Inflammatory macrophage (primary cell): Measurements from ENCODE around the gene LGALS7B.
"Not testable (repeated sequence)": the region's sequence is repeated elsewhere in the genome, so short reads cannot be mapped to it uniquely, and the experiment has no call there.

Experiments used
- DNase-seq, 2 donors: peaks; one replicate each; pipeline ENCODE4 v3.0.0-alpha.2; 2020 to 2022

The LGALS7B gene

DNA sequence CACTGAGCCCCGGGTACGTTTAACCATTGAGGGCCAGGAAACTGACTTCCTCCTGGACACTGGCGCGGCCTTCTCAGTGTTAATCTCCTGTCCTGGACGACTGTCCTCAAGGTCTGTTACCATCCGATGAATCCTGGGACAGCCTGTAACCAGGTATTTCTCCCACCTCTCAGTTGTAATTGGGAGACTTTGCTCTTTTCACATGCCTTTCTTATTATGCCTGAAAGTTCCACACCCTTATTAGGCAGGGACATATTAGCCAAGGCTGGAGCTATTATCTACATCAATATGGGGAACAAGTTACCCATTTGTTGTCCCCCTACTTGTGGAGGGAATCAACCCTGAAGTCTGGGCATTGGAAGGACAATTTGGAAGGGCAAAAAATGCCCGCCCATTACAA, 36.9 kb downstream of the LGALS7B start:
- not testable (repeated sequence) for DNase-seq

DNA sequence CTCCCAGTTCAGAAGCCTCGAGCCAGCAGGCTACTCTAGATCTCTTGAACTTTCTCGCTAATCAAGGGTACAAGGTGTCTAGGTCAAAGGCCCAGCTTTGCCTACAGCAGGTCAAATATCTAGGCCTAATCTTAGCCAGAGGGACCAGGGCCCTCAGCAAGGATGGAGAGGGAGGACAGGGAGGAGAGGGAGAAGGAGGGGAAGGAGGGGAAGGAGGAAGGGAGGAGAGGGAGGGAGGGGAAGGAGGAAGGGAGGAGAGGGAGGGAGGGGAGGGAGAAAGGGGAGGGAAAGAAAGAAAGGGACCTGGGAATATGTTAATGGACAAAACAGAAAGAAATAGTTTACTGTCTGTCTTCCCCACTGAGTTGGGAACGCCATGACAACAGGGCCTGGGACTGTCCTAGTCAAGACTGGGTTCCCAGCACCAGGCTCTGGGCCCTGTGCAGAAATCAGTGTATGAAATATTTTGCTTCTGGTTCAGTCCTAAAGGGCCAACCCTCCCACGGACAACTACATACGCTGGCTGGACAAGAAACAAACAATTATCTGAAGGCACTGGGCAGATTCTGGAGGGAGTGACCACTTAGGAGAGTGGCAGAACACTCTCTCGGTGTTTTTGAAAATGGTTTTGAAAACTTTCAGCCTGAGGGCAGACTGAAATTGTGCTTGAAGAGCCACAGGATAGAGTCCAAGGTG, 38.0 kb downstream of the LGALS7B start:
- no peak for DNase-seq

GRCh38 chr19:38829203-38829602, 40.2 kb downstream of the LGALS7B start:
- peak; percentile 73 to 81 for DNase-seq

GRCh38 chr19:38830039-38830733, 41.2 kb downstream of the LGALS7B start:
- no peak for DNase-seq

DNA sequence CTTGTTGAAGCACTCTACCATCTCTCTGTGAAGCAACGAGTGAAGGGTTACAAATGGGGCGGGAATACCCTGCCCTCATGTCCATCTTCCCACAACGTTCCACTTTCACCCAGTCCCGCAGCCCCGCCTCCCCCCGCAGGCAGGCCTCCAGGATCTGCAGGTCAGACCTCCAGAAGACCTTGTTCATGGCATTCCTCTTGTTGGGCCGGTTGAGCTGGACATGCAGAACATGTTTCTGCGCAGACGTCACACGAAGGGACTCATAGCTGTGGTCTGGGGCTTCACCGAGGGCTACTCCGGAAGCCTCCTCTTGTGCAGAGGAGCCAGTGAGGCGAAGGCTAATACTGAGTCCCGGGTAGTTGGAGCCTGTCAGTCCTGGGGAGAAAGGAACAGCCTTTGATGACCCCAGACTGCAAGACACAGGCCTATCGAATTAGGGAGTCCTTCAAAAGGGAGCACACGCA, 42.2 kb downstream of the LGALS7B start:
- DNase-seq, result peak; percentile 58 to 74

DNA sequence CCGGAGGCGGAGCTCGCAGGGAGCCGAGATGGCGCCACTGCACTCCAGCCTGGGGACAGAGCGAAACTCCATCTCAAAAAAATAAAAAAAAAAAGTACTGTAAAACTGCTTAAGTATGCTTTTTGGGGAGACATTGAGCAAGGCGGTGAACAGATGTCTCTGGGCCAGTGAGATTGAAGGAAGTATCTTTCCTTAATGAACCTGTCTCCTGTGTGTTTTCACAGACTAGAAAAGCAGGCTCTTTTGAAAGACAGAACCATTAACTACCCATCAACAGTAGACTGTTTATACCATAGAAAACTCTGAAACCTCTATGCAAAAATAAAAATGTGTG, 44.1 kb downstream of the LGALS7B start:
- no peak for DNase-seq

GRCh38 chr19:38834104-38834490, 45.1 kb downstream of the LGALS7B start:
- no peak for DNase-seq

- DNase-seq, result no peak
These were observed 45.6 kb downstream of the LGALS7B start for GRCh38 chr19:38834590-38834989.

DNA sequence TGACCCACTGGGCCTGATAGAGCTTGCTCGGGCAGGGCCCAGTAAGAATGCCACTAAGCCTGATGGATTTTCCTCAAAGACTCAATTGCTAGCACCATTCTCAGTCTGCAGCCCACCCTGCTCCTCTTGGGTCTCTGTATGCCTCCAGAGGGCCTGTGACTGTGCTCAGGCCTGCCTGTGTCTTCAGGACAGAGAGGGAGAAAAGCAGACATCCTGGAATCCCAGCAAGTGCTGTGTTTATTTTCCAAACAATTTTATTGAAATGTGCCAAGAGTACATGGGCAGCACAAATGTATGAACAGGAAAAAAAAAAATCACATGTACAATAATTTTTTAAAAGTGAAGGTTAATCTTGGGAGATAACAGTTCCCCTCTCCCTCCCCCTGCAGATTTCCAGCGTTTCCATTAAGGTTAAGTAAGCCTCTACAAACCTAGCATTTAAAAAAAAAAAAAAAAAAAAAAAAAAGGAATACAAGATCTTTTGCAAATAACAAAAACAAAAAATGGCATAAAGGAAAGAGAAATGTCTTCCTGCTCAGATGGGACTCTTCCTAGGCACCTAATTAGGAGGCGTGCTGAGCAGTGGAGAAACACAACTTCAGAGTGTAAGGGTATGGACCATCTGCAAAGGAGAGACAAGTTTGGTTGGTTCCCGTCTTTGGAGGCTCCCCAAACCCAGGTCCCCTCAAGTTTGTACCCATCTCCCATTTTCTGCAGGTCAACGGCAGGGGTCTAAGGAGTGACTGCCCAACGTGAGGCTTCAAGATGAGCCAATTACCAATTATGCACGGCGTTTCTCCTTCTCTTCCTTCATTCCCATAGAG, 47.4 kb downstream of the LGALS7B start:
- DNase-seq, result no peak

GRCh38 chr19:38836983-38837626, 48.1 kb downstream of the LGALS7B start:
- no peak for DNase-seq

DNA sequence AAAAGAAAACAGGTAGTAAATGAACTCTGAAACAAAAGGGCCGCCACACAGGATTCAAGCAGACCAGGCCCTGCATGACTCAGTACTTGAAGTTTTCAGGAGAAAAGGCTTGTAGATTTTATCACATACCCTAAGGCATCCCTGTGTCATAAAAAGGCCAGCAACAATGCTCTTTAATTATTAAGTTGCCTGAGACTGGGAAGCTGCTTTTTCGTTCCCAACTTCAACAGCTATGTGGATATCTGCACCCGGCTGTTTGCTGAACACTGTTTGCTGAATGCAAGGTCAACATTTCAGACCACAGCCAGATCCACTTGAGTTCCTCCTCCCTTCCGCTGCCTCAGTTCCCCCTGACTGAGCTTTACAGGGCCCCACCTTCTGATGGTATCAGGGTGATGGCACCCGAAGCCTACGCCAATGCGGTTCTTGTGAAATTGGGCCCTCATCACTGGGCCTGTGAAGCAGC, 48.7 kb downstream of the LGALS7B start:
- no peak for DNase-seq

DNA sequence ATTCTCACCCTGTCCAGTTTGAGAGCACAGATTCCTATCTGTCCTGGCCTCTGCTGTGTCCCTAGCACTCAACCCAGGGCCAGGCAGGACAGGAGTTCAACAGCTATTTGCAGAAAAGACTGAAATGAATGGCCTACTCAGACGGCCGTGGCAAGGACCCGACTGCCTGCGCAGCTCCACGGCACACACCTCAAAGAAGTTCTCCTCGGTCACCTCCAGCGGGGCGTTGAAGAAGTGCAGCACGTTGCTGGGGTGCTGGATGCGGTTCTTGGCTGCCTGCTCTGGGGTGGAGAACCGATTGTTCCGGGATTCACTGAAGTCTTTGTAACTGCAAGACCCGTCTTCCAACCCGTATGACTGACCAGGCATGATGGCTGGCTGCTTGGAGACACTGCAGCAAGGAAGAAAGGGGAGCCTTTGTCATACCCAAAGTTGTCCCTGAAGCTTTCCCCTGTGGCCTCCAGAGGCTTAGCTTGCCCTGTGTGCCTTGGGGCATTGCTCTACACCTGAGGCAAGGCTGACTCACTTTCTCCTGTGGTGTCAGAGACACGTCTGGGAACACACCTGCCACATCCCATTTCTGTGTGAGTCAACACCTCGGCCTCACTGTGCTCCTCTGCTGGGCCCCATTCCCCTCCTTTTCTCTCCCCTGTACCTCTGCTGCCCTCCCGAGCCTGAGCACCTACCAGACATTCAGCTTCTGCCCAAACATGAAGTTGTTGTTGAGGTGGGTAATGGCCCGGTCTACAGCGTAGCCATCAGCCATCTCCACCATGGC, 49.4 kb downstream of the LGALS7B start:
- DNase-seq, result no peak

DNA sequence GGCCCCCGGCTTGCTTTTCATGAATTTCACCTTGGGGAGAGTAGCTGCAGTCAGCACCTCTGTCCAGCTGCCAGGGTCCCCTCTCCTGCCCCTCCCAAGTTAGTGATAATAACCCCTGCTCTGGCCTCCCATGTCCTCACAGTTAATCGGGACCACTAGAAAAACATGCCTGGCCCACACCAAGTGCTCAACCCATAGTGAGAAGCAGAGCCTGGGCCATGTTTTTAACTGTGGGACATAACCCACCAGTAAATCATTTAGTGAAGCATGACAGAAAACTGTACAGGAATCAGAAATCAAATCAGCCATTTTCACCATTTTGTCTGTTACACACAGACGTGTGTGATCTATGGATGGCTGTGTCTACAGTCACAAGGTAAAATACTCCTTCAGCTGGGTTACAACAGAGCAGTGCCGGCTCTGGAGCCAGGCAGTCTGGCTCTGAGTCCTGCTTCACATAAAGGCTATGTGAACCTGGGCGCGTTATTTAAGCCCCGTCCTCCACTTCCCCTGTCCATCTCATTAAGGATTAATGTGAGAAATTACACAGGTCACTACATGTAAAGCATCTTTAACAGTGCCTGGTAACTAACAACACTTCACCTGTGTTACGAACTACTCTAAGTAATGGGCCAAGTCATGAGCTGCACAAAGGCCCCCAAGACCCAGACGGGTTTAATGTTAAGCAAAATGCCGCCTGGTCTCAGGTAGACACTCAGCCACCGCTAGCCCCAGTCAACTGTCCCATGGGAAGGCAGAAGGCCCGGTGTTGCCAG, 50.2 kb downstream of the LGALS7B start:
- DNase-seq, result no peak

- no peak for DNase-seq
These were observed 51.0 kb downstream of the LGALS7B start for GRCh38 chr19:38839816-38840582.

- DNase-seq, result no peak
These were observed 51.6 kb downstream of the LGALS7B start for GRCh38 chr19:38840583-38840968.
